Left hindlimb (tissue), 1 donor: ENCODE data around the gene PTDSS2.

Source experiments
- DNase-seq: peaks from one replicate; pipeline ENCODE4 v3.0.0-alpha.2; 2018

Gene PTDSS2

GRCh38 chr11:494761-495536 is 44.9 kb downstream of the PTDSS2 start:
- peak; percentile 68 for DNase-seq

- DNase-seq, result no peak
Measured at GRCh38 chr11:495537-495931, 45.5 kb downstream of the PTDSS2 start.

- no peak for DNase-seq
Measured at GRCh38 chr11:496834-497564, 46.9 kb downstream of the PTDSS2 start.

GRCh38 chr11:497565-498296 is 47.7 kb downstream of the PTDSS2 start:
- DNase-seq, result no peak

- DNase-seq, result no peak
Measured at GRCh38 chr11:498297-499181, 48.5 kb downstream of the PTDSS2 start.

GRCh38 chr11:499201-500076 is 49.4 kb downstream of the PTDSS2 start:
- DNase-seq, result no peak

GRCh38 chr11:501001-501682 is 51.1 kb downstream of the PTDSS2 start:
- DNase-seq, result no peak

GRCh38 chr11:501683-502287 is 51.7 kb downstream of the PTDSS2 start:
- DNase-seq, result no peak

GRCh38 chr11:502288-503178 is 52.5 kb downstream of the PTDSS2 start:
- no peak for DNase-seq

- no peak for DNase-seq
Measured at GRCh38 chr11:503179-503981, 53.3 kb downstream of the PTDSS2 start.

- peak; percentile 71 for DNase-seq
Measured at GRCh38 chr11:504053-504993, 54.2 kb downstream of the PTDSS2 start.

- no peak for DNase-seq
Measured at GRCh38 chr11:504994-505344, 54.9 kb downstream of the PTDSS2 start.

- DNase-seq, result peak; percentile 99
Measured at GRCh38 chr11:506238-506994, 56.3 kb downstream of the PTDSS2 start.

GRCh38 chr11:506995-507726 is 57.1 kb downstream of the PTDSS2 start, which contains the start of gene RNH1:
TSS of gene RNH1 (minus strand) at chr11:507242. CDS start at chr11:502162, 5,080 bp downstream.
- peak; percentile 99 for DNase-seq

GRCh38 chr11:507727-508515 is 57.8 kb downstream of the PTDSS2 start:
- DNase-seq, result no peak
